ENCODE measurements around the gene KIF18B.

Gene KIF18B

GRCh38 chr17:44906010-44906646 lies 41.4 kb downstream of the KIF18B start:
- no peak for DNase-seq (ENCODE audit: low read depth, low spot score)

GRCh38 chr17:44905006-44906000 lies 42.3 kb downstream of the KIF18B start:
- no peak for DNase-seq (ENCODE audit: low read depth, low spot score)

GRCh38 chr17:44904001-44904984 lies 43.3 kb downstream of the KIF18B start:
- no peak for DNase-seq (ENCODE audit: low read depth, low spot score)

DNA sequence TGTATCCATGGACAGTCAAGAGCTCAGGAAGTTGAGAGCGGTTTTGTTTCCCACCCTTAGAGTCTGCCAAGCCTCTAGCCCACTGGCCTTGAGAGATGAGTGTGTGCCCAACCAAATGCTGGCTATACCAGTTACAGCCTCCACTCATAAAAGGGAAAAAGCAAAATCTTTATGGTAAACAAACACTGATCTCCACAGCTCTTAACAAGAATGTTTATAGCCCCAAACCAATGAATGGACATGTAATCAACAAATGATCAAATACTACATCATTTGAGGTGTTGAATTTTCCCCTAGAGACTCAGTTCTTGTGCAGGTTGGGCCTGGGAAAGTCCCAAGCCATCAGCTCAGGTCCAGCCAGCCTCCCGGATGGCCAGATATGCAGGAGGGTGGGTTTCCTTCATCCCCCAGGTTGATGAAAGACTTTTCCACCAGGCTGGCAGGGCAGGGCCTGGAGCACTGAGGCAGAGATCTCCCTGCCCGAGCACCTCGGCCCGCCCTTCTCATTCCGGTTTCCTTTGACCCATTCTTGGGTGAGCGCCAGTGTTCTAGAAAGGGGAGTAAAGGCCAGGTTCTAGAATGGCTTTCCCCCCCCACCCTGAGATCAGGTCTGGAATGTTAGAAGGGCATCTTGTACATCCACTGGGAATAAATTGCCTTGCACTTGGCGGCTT lies 44.4 kb downstream of the KIF18B start:
- DNase-seq (ENCODE audit: low read depth, low spot score), result no peak

DNA sequence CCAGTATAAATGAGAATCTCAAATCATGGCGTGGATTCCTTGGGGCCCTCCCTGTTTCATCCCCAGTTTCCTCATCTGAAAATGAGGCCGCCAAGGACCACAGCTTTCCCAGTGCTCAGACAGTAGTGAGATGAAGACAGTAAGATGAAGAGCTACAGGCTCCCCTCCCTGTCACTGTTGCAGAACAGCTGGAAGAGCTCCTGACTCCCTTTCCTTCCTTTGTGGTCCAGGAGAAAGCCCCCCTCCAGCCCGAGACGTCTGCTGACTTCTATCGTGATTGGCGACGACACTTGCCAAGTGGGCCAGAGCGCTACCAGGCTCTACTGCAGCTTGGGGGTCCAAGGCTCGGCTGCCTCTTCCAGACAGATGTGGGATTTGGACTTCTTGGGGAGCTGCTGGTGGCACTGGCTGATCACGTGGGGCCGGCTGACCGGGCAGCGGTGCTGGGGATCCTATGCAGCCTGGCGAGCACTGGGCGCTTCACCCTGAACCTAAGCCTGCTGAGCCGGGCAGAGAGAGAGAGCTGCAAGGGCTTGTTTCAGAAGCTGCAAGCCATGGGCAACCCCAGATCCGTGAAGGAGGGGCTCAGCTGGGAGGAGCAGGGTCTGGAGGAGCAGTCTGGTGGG lies 45.3 kb downstream of the KIF18B start:
- no peak for DNase-seq (ENCODE audit: low read depth, low spot score)

DNA sequence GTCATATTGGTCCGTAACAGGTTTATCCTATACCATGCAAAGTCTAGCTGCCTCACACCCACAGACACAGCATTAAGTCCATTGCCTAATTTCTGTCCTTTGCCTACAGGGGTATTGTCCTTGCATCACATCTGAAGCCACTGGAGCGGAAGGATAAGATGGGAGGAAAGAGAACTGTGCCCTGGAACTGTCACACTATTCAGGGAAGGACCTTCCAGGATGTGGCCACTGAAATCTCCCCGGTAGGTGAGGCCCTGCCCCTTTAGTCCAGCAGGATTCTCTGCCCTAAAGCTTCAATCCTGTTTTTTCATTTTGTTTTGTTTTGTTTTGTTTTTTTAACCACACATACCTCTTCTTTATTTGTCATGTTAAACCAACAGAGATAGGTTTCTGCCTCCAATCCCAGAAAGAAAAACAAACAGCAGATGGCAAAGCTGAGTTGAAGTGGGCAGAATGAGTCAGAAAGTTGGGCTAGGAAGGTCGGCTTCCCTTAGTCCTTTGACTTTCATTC lies 46.1 kb downstream of the KIF18B start:
- no peak for DNase-seq (ENCODE audit: low read depth, low spot score)

- no peak for DNase-seq (ENCODE audit: low read depth, low spot score)
Measured at GRCh38 chr17:44900894-44901293, 46.7 kb downstream of the KIF18B start.

- no peak for DNase-seq (ENCODE audit: low read depth, low spot score)
Measured at GRCh38 chr17:44899074-44899782, 48.3 kb downstream of the KIF18B start, which contains the start of gene EFTUD2. EFTUD2 (minus strand) TSS chr17:44899445; CDS start chr17:44894521, 4,924 bp downstream.

DNA sequence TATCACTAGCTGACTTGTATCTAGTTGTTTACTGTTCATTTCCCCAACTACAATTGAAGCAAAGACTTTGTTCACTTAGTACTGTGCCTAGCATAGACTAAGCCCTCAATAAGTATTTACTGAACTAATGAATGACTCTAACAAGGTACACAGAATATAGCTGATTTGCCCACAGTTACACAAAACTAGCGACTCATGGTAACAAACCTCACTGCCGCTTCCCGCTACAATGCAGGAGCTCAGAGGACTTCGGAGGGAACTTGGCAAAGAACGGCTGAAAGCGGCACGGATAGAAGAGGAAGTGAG lies 48.9 kb downstream of the KIF18B start:
- DNase-seq (ENCODE audit: low read depth, low spot score), result no peak

DNA sequence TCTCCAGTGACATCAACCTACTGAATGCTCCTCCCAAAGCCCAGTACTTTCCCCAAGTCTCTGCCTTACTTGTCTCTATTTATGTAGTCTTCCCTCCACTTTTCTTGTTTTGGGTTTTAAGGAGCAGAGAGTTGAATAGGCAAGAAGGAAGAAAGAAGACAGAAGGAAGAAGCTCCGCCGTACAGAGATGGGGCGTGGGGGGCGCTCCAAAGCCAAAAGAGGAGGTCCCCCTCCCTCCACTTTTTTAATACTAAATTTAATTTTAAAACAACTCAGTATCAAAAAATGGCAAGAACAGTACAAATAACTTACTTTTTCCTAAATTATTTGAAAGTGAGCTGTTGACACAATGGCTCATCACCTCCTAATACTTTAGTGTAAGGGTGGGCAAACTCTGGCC lies 52.9 kb downstream of the KIF18B start:
- DNase-seq (ENCODE audit: low read depth, low spot score), result no peak

GRCh38 chr17:44892250-44892649 lies 55.3 kb downstream of the KIF18B start:
- no peak for DNase-seq (ENCODE audit: low read depth, low spot score)

- no peak for DNase-seq (ENCODE audit: low read depth, low spot score)
Measured at GRCh38 chr17:44889003-44889402, 58.6 kb downstream of the KIF18B start.

GRCh38 chr17:44887971-44888954 lies 59.3 kb downstream of the KIF18B start:
- DNase-seq (ENCODE audit: low read depth, low spot score), result no peak

DNA sequence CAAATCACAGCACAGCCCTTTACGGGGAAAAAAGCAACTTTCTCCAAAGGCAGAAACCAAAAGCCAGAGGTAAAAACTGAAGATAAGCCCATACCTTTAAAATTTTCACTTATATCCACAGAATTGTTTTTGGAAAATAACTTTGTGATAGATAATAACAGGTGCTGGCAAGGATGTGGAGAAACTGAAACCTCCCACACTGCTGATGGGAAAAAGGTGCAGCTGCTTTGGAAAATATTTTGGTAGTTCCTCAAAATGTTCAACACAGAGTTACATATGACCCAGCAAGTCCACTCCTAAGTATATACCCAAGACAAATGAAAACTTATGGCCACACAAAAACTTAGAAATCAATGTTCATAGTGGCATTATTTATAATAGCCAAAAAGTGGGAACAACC lies 60.6 kb downstream of the KIF18B start:
- DNase-seq (ENCODE audit: low read depth, low spot score), result no peak

DNA sequence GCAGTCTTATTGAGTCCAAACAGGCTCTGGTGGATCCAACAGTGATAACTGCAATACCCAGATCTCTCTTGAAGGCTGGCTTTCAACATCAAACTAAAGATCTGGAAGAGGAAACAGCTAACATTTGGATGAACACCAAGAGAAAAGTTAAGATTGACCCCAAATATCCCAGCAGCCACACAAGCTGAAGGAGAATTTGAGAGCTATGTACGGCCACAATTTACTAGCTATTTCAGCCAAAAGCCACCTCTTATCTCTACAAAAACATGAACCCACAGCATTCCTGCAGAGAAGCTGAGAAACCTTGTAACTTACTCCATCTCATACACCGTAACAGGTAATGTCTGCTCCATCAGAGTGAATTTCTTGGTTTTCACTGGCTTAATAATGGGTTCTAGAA lies 62.6 kb downstream of the KIF18B start:
- DNase-seq (ENCODE audit: low read depth, low spot score), result no peak

DNA sequence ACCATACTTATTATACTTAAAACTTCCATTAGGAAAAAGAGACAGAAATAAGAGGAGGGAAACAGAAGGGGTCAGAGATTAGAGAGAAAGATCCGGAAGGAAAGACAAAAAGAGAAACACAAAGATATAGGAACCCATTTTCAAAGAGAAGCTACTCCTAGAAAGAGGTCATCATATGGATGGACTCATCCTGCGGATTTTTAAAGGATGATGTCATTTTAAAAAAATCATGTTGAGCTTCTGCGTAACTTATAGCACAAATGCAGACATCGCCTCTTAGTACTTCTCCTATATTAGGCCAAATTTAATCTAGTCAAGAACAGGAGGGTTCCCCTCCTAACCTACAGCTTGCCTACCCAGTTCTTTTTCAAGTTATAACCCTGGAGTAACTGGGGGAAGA lies 66.4 kb downstream of the KIF18B start:
- no peak for DNase-seq (ENCODE audit: low read depth, low spot score)

DNA sequence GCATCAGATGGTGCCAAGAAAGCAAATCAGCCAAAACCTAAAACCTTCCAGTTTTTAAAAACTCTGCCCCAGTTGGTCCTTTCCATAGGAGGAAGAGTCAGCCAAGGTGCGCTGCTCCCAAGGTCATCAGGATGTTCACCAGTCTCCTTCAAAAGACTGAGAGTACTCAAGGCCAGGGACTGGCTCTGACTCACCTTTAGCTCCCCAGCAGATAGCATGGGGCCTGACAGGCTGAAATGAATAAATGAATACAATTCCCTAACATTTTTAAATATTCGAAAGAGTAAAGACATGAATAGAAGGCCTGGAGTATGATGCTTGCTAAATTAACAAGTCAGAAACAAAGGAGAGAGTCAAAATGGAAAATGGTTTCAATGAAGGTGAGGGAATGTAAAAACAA lies 67.5 kb downstream of the KIF18B start:
- no peak for DNase-seq (ENCODE audit: low read depth, low spot score)

- no peak for DNase-seq (ENCODE audit: low read depth, low spot score)
Measured at GRCh38 chr17:44879376-44879775, 68.2 kb downstream of the KIF18B start.

All from iPS DF 19.7 (cell line).